ENCODE results near the gene CORO7. TPM values are rescaled to one million over a fixed set of nuclear protein-coding genes. Genes with fewer than 3 reads are reported as not detected.

The CORO7 gene
- total and polyA plus RNA-seq, 9 of the 15 experiments (the other 6 are each of a cell fraction or from before 2014, with no cell fraction given): 0.45 to 77.2 (median 18.7) TPM

GRCh38 chr16:4450931-4451519, 34.6 kb upstream of the CORO7 start (continued):
- TF ChIP-seq, protein P1, sequence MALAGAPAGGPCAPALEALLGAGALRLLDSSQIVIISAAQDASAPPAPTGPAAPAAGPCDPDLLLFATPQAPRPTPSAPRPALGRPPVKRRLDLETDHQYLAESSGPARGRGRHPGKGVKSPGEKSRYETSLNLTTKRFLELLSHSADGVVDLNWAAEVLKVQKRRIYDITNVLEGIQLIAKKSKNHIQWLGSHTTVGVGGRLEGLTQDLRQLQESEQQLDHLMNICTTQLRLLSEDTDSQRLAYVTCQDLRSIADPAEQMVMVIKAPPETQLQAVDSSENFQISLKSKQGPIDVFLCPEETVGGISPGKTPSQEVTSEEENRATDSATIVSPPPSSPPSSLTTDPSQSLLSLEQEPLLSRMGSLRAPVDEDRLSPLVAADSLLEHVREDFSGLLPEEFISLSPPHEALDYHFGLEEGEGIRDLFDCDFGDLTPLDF (CRISPR knock-in tag; IDR thresholded peaks at IDR 0.05): no peak
- TF ChIP-seq THRAP3 (IDR thresholded peaks at IDR 0.05; ENCODE audit: borderline replicate concordance) (no peak), EP300 (IDR thresholded peaks at IDR 0.05; ENCODE audit: low read length) (peak; percentile 39; the same call in 1 of the 2 replicates), MEF2D (tag; conservative IDR thresholded peaks at IDR 0.05; ENCODE audit: low read depth) (peak; percentile 80), KAT8 (IDR thresholded peaks at IDR 0.05; ENCODE audit: low read depth) (no peak), CBFB (CRISPR knock-in tag; IDR thresholded peaks at IDR 0.05) (no peak), ZSCAN29 (IDR thresholded peaks at IDR 0.05) (no peak), ESRRA (IDR thresholded peaks at IDR 0.05; ENCODE audit: borderline replicate concordance, low read depth) (no peak), TOE1 (IDR thresholded peaks at IDR 0.05; ENCODE audit: borderline replicate concordance) (no peak), TOE1 (CRISPR knock-in tag; IDR thresholded peaks at IDR 0.05; ENCODE audit: borderline replicate concordance, low read depth) (no peak), ZFP36 (IDR thresholded peaks at IDR 0.05; ENCODE audit: low read depth, low read length, partially characterized antibody) (no peak), ZBTB7A (IDR thresholded peaks at IDR 0.05; ENCODE audit: borderline replicate concordance, control insufficient read depth, low read depth, low read length) (no peak), KLF10 (CRISPR knock-in tag; IDR thresholded peaks at IDR 0.05) (no peak), ERF (CRISPR knock-in tag; IDR thresholded peaks at IDR 0.05) (no peak), PHF21A (IDR thresholded peaks at IDR 0.05; ENCODE audit: borderline replicate concordance, low read depth) (no peak), KDM1A (IDR thresholded peaks at IDR 0.05) (no peak), ZNF780A (CRISPR knock-in tag; IDR thresholded peaks at IDR 0.05) (no peak), POU5F1 (IDR thresholded peaks at IDR 0.05; ENCODE audit: borderline replicate concordance, low read depth, low read length, partially characterized antibody) (no peak), DIDO1 (tag; IDR thresholded peaks at IDR 0.05; ENCODE audit: low read depth) (no peak), FOXM1 (IDR thresholded peaks at IDR 0.05; ENCODE audit: low read depth) (no peak), FOXM1 (CRISPR knock-in tag; IDR thresholded peaks at IDR 0.05; ENCODE audit: low read depth) (no peak), RBM17 (IDR thresholded peaks at IDR 0.05; ENCODE audit: borderline replicate concordance, low read depth, low read length) (no peak), IRF1 (CRISPR knock-in tag; IDR thresholded peaks at IDR 0.05; ENCODE audit: borderline replicate concordance) (no peak), ZNF57 (CRISPR knock-in tag; IDR thresholded peaks at IDR 0.05) (no peak), JUN (IDR thresholded peaks at IDR 0.05; ENCODE audit: borderline replicate concordance, low read depth, low read length) (no peak), JUN (CRISPR knock-in tag; IDR thresholded peaks at IDR 0.05; ENCODE audit: borderline replicate concordance) (no peak)
- TF ChIP-seq, protein P2, sequence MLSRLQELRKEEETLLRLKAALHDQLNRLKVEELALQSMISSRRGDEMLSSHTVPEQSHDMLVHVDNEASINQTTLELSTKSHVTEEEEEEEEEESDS (CRISPR knock-in tag; IDR thresholded peaks at IDR 0.05): no peak
- TF ChIP-seq, protein P3, sequence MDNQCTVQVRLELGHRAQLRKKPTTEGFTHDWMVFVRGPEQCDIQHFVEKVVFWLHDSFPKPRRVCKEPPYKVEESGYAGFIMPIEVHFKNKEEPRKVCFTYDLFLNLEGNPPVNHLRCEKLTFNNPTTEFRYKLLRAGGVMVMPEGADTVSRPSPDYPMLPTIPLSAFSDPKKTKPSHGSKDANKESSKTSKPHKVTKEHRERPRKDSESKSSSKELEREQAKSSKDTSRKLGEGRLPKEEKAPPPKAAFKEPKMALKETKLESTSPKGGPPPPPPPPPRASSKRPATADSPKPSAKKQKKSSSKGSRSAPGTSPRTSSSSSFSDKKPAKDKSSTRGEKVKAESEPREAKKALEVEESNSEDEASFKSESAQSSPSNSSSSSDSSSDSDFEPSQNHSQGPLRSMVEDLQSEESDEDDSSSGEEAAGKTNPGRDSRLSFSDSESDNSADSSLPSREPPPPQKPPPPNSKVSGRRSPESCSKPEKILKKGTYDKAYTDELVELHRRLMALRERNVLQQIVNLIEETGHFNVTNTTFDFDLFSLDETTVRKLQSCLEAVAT (IDR thresholded peaks at IDR 0.05): no peak

All from K562 (cell line).